GDM1 (cell line): ENCODE measurements around the gene C22orf39.

Experiments used
- DNase-seq: peaks from one replicate; lab custom pipeline; 2025; lab: John Stamatoyannopoulos, UW

The C22orf39 gene

DNA sequence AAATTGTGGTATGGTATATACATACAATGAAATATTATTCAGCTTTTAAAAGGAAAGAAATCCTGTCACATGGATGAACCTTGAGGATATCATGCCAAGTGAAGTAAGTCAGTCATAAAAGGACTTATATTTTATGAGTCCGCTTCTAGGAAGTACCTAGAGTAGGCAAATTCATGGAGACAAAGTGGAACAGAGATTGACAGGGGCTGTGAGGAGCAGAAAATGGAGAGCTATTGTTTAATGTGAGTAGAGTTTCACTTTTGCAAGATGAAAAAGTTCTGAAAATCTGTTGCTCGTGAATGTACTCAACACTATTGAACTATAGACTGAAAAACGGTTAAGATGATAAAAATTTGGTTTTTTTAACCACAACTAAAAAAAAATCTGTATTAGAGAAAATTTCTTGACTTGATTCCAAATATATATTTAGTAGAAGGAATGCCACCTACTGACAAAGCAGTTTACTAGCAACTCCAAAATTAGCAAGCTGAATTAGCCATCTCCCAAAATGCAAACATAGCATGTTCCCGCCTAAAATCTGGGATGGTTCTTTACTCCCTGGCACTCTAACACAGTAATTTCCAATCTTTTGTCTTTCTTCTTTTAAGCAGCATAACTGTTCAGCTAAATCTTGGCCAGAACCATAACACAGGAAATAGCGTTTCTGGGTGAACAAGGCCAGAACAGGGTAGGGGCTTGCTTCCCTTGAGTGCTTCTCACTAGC, 30.0 kb upstream of the C22orf39 start:
- DNase-seq: no peak

DNA sequence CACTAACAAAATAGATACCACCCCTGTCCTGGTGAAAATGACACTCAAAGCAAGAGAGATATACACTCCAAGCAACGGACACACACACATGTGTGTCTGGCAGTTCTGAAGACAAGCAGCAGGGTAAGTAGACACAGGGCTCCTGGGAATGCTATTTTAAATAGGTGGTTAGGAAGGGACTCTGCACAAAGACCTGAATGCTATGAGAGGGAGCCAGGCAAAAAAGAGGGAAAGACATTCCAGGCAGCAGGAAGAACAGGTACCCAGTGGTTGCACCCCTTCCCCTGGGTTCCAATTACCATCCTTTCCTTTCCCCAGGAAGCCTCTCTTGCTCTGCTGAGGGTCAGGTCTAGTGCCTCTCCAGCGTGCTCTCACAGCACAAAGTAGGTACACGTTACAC, 28.5 kb upstream of the C22orf39 start:
- DNase-seq: no peak

DNA sequence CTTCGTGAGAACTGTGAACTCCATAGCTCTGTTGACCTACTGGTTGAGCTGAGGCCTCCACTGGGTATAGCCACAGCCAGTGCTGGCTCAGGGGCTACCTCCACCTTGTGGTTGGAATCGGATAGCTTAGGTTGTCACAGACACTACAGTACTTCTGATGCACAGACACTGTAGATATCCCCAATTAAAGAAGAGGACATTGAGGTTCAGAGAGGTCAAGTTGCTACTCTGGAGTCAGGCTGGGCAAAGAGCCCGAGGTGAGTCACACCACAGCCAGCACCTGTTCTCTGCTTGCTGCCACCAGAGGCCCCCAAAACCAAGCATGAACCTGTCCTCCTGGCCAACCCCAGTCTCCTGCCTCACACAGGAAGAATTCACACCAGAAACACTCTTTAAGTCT, 26.1 kb upstream of the C22orf39 start:
- DNase-seq: no peak

DNA sequence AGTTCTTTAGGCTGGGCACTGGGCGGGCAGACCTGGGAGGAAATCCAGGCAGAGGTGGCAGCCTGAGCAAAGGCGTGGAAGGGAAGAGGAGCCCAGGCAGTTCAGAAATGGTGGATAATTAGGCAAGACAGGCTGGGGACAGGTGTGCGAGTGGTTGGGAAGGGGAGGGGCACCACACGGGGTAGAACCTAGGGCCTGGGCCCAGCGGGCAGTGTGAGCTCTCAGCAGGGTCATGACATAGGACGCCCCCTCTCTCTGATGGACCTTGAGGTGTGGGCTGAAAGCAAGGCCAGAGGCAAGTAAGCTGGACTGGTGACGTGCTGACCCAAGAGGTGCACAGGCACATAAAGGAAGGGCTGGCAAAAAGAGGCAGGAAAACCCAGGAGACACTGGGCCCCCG, 24.7 kb upstream of the C22orf39 start:
- no peak for DNase-seq

DNA sequence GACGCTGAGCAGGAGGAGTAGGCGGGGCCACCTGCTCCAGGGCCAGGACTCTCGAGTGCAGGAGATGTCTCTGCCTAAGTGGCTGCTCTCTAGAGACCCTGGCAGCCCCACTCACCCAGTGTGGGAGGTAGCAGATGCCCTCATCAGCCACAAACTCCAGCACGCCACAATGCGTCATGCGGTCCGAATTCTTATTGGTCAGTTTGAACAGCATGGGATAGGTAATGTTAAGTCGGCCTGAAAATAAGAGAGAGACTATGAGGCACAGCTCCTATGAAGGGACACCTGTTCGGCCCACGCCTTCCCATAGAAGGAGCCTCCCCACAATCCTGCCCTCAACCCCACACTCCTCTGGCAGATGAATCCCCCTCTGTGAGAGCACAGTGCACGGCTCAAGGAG, 24.1 kb upstream of the C22orf39 start:
- no peak for DNase-seq

DNA sequence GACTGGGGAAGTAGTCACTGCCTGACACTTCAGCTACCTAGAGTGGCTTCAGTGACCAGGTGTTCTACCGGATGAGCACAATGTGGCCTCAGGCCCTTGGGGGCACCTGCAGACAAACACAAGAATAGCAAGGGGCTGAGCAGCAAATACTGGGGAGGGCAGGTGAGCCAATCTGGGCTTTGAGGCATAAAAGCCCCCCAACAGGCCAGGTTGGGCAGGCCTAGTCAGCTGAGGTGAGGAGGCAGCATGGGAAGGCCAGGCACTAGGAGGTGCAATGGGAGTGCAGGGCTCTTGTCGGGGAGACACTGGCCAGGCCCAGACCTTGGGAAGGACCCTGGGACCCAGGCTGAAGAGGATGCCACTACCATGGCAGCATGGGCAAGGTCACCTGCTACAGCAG, 22.5 kb upstream of the C22orf39 start:
- DNase-seq: no peak

DNA sequence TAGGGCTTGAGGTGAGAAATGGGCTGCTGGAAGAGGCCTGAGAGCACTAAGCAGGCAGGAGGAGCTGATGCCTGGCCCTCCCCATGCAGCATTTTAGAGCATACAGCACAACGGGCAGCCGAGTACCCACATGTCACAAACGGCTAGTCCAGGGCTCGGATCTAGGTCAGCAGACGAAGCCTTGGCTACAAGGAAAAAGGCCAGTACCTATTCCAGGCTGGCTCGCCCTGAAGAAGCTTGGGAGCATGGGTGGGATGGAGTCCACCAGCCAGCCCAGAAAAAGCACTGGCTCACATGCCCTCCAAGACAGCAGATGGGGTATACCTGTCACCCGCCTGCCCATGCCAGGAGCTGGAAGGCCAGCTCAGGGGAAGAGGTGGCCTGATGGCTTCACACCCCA, 21.9 kb upstream of the C22orf39 start:
- no peak for DNase-seq

DNA sequence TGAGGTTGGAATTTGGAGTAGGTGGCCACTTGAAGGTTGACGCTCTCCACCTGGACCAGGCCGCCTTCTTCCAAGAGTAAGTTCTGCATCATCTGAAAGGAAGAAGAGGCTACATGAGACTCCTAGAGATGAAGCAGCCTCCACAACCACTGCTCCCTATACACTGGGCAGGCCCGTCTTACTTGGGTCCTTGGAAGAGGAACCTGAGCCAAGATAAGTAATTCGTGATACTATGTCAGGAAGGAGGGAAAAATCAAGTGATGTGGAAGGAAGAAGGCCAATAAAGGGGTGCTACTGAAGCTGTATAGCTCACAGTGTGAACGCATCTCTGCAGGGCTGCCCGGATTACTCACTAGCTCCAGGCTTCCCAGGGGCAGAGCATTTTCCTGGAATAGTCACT, 20.4 kb upstream of the C22orf39 start:
- DNase-seq: no peak

DNA sequence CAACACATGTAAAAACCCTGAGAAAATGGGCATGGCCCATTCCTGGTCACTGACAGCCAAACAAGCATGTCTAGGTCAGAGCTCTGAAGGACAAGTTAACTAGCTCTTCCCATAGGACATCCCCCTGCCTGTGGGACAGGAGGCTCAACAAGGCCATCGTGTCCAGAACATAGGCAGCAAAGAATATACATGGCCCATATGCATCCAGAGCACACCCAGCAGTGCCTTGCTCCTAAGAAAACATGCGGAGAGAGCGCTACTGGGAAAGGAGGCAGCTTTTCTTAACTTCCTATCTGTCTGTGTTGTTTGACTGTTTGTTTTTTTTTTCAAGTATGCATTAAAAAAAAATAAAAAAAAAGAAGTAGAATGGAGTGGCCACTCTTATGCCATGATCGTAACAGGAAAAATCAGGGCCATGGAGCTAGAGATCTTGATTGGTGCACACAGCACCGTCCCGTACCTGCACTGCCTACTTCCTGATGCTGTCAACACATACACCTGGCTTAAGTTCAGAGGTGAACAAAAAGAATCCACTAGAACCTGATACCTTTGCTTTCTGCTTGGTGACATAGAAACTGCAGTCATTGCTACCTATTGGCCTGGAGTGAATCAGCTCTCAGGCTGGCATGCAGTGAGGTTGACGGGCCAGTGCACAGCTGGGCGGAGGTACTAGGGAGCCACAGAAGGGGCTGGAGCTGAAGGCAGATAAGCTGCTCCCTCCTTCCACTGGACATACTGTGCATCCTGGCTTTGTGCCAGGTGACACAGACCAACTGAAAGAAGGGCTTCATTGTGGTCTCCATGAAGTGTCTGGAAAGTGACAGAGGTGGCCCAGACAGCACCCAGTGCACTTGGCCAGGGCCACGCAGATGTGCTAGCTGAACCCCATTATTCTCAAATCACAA, 19.6 kb upstream of the C22orf39 start:
- DNase-seq: no peak

DNA sequence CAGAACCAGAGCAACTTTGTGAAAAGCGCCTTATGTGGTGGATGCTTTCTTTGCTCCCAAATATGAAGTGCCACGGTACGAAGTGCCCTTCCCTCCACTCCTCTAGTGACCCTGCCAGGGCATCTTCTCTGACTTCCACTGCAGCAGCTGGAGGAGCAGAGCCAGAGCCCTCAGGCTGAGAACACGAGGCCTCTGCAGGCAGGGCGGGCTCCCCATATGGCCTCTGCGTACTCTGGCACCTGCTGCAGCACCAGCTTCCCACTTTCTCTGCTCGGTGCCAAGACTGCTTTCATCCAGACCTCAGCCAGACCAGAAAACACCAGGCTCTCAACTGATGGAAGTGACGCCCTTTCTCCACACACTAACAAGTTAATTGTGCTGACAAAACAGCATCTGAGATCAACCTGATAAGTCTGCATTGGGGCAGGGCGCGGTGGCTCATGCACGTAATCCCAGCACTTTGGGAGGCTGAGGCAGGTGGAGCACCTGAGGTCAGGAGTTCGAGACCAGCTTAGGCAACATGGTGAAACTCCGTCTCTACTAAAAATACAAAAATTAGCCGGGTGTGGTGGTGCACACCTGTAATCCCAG, 18.7 kb upstream of the C22orf39 start:
- no peak for DNase-seq

DNA sequence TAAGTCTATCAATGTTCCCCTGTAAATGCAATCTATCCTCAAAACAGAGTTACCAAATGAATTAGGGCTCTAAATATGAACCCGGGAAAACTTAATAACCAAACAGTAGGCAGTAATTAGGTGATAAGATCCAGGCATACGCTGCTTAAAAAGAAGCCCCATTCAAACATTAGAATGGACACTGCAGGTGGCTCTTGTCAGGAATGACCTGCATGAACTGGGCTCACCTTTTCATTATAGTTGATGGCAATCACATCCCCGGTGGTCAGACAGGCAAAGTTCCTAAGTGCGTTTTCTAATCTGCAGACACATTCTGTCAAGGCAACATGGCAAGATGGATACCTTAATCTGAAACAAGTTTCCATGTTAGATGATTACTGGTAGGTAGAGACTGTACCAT, 17.5 kb upstream of the C22orf39 start:
- no peak for DNase-seq

DNA sequence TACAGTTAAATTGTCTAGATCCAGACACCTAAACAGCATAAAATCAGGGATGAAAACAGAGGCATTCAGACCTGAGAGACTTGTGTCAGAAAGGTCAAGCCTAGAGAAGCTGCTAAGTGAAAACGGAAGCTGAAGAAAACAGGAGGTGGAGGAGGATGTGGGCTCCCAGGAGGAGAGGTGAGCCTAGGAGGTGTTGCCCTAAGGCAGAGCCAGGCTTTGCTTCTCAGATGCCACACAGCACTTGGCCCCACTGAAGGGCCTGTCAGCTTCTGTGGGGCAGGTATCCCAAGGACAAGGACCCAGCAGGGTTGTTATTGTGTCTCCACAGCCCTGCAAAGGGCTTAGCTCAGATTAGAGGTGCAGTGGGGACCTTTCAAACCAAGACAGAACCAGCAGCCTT, 17.0 kb upstream of the C22orf39 start:
- no peak for DNase-seq

DNA sequence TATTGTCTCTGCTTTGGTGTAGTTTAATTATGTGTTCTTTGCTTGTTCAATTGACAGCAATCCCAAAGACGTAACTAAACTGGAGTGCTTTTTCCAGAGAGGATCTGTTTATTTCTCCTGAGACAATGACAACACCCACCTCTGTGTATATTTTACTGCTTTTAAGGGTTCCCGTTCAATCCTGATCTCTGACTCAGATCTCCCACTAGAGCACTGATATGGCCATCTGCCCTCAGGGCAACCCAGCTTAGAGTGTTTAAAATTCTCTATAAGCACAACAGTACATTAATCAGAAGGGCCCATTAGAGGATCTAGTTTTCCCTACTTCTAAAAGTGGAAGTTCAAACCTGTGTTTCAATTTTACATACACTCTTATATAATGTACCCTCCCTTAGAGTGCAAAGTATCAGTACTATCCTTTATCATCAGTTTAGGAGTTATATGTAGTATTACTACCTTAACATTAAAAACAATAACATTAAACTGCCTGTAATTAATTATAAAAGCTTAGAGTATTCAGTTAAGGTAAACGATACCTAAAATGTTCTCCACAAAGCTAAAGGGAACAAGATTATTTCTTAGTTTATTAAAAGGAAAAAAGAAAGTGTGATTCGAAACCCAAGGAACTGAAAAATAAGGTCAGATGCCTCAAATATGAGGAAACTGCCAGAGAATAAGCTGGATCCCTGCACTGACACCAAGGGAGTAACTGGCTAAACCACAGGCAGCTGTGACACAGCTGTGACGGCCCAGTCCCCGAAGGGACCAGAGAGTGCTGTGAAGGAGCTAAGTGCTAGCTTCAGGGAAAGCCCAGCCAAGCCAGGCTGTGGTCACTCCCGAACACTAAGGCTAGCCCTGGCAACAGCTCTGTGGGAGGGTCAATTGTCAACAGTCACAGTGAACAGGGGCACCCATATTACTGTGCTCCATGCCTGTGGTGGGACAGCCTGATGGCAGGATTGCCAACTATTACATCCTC, 16.3 kb upstream of the C22orf39 start:
- no peak for DNase-seq

DNA sequence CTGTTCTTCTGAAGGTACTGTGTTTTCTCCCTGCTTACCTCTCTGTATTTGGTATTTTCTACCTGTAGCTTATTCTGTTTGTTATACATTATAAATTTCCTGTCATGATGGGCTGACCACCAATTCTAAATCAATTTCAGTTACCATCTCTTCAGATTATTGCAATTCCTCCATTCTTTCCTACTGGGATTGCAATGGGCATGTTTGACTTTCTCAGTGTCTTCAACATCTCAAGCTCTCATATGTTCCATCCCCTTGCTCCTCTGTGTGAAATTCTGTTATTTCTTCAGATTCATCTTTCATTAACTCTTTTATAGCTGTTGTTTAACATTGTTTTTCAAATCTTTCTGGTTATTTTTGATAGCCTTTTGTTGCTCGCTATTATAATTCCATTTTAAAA, 15.5 kb upstream of the C22orf39 start:
- DNase-seq: no peak

DNA sequence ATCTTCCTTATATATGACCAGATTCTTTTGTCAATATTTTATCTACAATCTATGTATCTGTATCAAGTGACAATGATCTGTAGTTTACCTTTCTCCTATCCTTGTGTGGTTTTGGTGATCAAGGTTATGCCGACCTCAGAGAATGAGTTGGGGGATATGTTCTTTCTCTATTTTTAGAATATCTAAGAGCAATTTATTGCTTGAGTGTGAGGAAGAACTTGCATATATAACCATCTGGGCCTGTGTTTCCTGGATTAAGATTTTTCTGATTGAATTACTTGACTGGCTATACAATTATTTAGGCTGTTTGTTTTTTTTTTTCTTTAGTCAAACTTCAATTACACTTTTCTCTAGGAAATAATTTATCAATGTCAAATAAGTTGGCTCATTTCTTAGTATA, 14.0 kb upstream of the C22orf39 start:
- no peak for DNase-seq

DNA sequence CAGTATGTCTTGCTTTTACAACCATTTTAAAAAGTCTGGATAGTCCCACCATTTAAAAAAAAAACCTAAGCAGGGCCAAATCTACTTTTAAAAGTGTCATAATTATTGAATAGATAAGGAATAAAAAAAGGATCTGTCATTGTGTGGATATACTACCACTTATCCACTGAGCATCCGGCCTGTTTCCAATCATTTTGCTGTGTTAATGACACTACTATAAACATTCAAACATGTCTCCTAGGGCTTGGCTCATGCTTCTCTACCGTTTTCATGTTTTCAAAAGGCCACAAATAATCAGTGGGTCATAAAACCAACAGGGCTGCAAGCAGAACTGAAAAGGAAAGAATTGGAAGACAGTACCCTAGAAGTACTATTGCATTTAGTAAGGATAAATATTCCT, 12.5 kb upstream of the C22orf39 start:
- DNase-seq: no peak

DNA sequence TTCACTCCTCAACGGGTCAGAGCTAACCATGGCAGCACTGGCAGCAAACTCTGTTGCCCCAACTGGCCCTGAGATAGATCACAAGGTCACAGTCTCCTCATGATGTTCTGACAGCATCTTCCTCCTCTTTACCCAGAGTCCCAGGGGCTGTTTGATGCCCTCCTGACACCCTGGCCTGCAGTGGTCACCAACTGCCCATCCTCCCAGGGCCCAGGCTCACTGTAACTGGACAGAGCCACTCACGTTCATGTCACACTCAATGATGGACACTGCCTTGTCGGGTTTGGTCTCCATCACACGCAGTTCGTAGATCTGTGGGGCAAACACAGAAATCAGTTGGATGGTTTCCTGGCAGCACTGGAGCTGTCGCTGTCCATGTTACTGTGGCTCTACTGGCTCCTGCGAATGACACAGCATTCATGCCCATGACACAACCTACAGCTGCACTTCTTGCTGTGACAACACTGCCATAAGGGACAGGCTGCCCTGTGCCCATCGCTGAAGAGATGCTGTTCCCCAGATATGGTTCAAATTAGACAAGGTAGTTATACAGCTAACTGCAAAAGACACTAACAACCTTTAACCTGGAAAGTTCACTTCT, 10.4 kb upstream of the C22orf39 start:
- no peak for DNase-seq

DNA sequence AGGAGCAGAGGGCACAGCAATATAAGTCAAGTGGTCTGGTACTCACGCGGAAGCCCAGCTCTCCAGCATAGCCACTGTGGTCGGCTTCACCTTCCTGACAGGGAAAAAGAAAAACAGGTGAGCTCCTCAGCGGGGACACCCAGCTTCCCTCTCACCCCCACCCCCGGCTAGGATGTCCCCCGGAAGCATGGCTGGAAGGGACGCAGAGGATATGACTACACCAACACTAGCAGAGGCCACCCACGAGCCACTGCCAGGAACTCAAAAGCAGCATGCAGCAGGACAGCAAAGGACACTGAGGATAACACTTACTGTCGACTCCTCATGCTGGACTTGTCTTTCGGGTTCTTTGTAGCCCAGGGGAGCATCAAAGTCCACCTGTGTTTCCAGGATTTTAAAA, 9.0 kb upstream of the C22orf39 start:
- no peak for DNase-seq

DNA sequence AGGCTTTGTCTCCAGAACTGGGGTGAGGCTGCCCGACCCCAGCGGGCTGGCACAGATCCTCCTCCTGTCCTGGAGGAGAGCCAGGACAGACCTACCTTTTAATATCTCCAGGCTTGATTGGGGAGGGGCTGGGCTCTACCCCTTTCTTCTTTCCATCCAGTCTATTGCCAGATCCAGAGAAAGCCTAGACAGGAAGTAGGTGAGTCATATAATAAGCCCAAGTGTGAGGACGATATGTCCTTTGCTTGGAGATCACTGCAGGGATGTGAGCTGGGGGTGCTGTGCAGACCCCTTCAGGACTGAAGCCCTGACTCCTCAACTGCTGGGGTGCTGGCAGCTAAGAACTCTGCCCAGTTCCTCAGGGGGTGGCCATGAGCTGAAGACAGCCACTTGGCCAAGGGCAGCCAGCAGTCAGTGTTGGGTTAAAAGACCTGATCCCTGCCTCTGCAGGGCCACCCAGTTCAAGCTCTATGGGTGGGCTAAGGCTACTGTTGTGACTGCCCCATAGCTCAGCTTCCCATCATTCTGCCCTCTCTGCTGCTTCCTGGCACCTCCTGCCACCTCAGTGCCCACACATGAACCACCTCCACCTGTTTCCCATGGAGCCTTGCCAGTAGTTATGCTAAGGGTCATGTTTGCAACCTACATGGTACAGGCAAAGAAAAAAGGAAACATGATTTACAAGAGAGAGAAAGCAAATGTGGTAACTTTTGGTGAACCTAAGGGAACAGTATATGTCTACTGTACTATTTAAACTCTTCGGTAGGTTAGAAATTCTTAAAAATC, 8.3 kb upstream of the C22orf39 start:
- DNase-seq: no peak

DNA sequence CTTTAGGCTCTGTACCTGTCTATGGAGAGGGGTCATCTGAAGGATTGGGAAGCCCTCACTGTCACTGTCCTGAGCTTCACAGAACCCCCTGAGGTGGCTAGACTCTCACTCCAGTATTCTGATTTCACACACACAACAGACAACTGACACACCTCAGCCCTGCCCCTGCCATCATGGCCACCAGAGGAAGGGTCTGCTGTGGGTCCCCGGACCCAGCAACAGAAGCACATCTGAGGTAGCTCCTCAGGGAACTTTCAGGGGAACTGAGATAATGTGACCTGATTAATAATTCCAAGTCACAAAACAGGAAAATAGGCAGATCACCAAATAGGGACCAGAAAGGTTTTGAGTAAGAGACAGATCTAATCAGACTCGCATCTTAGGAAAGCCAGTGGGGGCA, 7.5 kb upstream of the C22orf39 start:
- no peak for DNase-seq

DNA sequence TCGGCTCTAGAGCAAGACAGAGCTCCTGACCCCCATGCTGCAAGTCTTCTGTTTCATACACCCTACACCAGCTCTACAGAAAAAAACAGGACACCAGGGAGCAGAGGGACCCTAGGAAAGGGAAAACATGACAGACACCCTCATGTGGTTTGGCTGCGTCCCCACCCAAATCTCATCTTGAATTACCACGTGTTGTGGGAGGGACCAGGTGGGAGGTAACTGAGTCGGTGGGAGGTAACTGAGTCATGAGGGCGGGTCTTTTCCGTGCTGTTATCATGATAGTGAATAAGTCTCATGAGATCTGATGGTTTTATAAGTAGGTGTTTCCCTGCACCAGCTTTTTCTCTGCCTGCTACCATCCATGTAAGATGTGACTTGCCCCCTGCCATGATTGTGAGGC, 6.6 kb upstream of the C22orf39 start:
- DNase-seq: no peak
